Uterus (tissue), 2 donors: ENCODE measurements around the gene ZNF75A.

ENCODE experiments used
- CTCF ChIP-seq, 4 experiments: fragments of 200-600 bp in 2 of 4; fragments of 450-650 bp in 2 of 4; sonication (generic) in 2 of 4; IDR thresholded peaks; one replicate each; pipeline ENCODE4 v1.5.1; 2016 to 2019; ENCODE audit warnings: antibody characterized with exemption in 4 of 4, mild to moderate bottlenecking in 2 of 4, moderate library complexity in 1 of 4
- POLR2A ChIP-seq, 2 donors: fragments of 450-650 bp; IDR thresholded peaks; one replicate each; pipeline ENCODE4 v1.6.1; 2016; ENCODE audit warnings: antibody characterized with exemption in 2 of 2, mild to moderate bottlenecking in 1 of 2, moderate library complexity in 1 of 2

GRCh38 chr16:3259836-3260235, 45.5 kb upstream of the ZNF75A start:
- TF ChIP-seq CTCF (IDR thresholded peaks at IDR 0.05) (no peak), POLR2A (IDR thresholded peaks at IDR 0.05) (no peak)
